GM21619 (cell line): ENCODE results near the gene UIMC1.
"Not testable (repeated sequence)": the region's sequence is repeated elsewhere in the genome, so short reads cannot be mapped to it uniquely, and the experiment has no call there.

Experiments
- ATAC-seq: cut with Tn5 transposase; IDR thresholded peaks from one replicate; pipeline ENCODE4 v1.9.1; 2021; ENCODE audit not compliant: unreplicated experiment

UIMC1 gene

GRCh38 chr5:177006265-177006972, at the start of gene UIMC1:
Gene UIMC1 (minus strand): TSS chr5:177006779. CDS start chr5:176982615, 24,164 bp downstream.
- ATAC-seq: peak; percentile 82

- no peak for ATAC-seq
These were observed 42.7 kb upstream of the UIMC1 start for GRCh38 chr5:177049285-177049684.

DNA sequence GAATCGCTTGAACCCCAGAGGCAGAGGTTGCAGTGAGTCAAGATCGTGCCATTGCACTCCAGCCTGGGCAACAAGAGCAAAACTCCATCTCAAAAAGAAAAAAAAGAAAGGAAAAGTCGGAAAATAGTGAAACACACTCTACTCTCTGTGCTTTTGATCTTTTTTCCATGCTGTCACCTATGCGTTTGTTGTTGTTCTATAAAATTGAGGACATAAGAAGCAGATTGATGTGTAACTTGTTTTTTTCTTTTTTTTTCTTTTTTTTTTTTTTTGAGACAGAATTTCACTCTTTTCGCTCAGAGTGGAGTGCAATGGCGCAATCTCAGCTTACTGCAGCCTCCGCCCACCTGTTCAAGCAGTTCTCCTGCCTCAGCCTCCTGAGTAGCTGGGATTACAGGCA, 42.0 kb upstream of the UIMC1 start:
- not testable (repeated sequence) for ATAC-seq

- ATAC-seq: no peak
These were observed 39.1 kb upstream of the UIMC1 start for GRCh38 chr5:177045631-177046030.

DNA sequence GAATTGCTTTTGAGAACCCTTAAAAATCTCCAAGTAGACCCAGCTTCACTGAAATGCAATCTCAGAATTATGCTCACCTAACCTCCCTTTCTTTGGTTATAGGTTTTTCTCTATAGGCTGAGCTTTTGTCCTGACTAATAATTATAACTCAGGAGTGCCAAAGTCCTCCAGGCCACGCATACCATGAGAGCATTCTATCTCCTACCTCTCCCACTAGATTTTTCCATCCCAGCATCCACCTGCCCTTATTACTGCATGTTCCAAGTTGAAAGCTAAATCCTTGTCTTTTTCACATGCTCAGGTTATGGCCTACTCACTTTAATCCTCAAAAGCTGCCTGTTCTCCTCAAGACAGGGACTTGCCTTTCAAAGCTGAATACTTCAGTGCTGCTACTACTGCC, 38.1 kb upstream of the UIMC1 start:
- ATAC-seq: no peak

DNA sequence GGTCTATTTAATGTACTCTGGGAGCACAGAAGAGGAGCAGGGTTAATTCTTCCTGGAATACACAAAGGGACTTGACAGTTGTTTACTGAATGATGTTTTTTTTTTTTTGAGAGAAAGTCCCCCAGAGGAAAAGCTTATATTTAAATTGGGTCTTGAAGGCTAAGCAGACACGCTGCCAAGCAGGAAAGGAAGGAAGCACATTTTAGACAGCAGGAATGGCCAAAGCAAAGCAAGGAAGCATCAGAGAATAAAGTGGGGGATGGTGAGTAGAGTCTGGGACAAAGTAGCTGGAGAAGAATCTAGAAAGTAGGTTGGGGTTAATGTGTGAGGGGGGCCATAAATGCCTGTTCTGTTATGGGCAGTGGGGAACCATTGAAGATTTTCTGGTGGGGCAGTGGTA, 37.4 kb upstream of the UIMC1 start:
- ATAC-seq: no peak

GRCh38 chr5:177043114-177043513, 36.5 kb upstream of the UIMC1 start:
- no peak for ATAC-seq

- ATAC-seq: no peak
These were observed 35.4 kb upstream of the UIMC1 start for GRCh38 chr5:177041936-177042335.

DNA sequence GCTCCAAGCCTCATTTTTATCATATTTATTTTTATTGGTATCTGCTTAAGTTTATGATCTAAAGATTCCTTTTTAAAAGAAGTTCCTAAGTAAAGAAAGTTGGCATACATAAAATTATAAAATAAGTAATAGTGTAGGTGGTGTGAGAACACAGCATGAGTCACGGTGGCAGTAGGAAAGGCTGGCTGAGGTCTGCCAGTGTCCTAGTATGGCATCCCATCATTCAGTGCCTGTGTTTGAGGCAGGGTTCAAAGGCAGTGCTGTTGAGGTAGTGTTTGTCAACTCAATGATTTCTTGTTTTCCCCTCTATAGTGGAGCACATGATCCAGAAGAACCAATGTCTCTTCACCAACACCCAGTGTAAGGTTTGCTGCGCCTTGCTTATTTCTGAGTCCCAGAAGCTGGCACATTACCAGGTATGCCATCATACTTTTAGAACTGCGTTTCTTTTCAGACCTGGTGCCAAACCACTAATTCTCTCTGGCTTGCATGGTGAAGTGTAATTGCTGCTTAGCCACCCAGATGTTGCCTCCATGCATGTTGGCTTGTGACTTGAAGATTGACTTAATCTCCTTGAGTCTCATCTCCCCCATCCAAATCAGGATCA, 34.3 kb upstream of the UIMC1 start:
- ATAC-seq: no peak

GRCh38 chr5:177036921-177037320, 30.3 kb upstream of the UIMC1 start:
- no peak for ATAC-seq

DNA sequence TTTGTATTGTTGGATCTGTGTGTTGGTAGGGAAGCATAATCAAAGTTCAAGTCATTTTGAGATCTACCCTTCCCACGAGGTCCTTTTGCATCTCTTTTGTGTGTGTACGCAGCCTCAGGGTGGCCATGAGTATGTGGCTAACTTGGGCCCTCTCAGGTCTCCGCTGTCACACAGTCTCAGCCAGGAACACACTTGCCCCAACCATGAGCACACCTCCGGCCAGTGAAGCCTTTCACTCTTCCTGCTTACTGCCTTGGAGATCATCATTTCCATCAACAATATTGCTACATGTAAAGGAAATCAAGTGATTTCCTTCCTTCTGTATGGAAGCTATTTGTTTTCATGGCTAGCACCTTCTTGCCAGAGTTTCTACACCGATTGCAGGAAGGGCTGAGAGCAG, 29.9 kb upstream of the UIMC1 start:
- ATAC-seq: no peak

- no peak for ATAC-seq
These were observed 29.4 kb upstream of the UIMC1 start for GRCh38 chr5:177035976-177036375.

GRCh38 chr5:177029498-177029897, 22.9 kb upstream of the UIMC1 start:
- ATAC-seq: no peak

DNA sequence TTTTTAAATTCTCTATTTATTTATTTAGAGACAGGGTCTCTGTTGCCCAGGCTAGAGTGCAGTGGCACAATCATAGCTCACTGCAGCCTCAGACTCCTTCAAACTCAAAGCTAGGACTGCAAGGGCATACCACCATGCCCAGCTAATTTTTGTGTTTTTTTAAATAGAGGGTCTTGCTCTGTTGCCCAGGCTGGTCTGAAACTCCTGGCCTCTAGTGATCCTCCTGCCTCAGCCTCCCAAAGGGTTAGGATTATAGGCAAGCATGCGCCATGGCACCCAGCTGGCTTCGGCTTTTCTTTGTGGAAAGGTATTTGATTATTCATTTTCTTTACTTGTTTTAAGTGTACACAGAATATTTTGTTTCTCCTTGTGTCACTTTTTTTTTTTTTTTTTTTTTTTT, 21.1 kb upstream of the UIMC1 start:
- no peak for ATAC-seq

DNA sequence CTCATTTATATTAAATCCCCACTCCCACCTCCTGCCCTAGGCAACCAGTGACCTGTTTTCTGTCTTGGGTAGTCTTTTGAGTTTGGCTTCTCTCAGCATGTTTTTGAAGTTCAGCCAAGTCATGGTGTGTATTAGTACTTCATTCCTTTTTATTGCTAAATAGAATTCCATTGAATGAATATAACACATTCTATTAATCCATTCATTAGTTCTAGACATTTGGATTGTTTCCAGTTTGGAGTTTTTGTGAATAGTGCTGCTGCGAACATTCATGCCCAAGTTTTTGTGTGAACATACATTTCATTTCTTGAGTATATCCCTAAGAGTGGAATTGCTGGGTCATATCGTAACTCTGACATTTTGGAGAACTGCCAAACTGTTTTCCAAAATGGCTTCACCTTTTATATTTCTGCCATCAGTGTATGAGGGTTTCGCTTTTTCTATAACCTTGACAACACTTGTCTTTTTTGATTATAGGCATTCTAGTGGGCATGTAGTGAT, 18.6 kb upstream of the UIMC1 start:
- ATAC-seq: no peak

GRCh38 chr5:177024559-177024958, 18.0 kb upstream of the UIMC1 start:
- ATAC-seq: no peak

GRCh38 chr5:177023303-177023664, 16.7 kb upstream of the UIMC1 start:
- peak; percentile 20 for ATAC-seq

DNA sequence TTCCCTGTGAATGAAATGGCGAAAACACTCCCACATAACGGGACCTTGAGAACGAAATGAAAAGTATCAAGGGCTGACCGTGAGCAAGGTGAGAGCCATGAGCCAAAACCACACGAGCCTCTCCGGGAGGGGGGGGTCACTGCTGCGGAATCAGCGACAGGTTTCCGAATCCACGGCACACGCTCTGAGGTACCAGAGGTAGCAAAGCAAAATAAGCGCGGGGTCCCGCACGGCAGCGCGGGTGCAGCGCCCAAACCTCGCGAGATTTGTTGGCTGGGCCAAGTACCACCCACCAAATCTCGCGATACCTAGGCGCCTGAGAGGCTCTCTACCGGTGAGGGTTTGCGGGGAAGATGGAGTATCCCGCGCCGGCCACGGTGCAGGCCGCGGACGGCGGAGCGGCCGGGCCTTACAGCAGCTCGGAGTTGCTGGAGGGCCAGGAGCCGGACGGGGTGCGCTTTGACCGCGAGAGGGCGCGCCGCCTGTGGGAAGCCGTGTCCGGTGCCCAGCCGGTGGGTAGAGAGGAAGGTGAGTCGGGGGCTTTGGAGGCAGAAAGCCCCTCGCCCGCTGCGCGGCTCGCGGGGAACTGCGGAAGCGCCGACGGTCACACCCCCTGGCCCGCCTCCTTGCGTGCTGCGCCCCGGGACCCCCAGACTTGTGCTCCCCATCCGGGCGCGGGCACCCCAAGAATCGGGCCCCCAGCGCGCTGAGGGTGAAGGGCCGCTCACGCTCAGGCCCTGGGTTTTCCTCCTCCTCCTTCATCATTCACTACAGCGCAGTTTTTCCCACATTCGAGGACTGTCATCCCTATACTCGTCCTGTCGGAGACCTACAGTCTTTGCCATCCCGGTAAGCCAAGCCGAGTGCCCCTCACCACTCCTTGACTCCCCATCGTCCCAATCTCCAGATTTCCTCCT, 16.1 kb upstream of the UIMC1 start, which contains the start of gene ZNF346:
TSS of gene ZNF346 (plus strand) at position 311 of the 917 bp plus-strand sequence. CDS start at position 354, 43 bp downstream.
- ATAC-seq: peak; percentile 81

- ATAC-seq: no peak
These were observed 13.5 kb upstream of the UIMC1 start for GRCh38 chr5:177020033-177020432.

GRCh38 chr5:177018341-177018740, 11.8 kb upstream of the UIMC1 start:
- ATAC-seq: no peak

DNA sequence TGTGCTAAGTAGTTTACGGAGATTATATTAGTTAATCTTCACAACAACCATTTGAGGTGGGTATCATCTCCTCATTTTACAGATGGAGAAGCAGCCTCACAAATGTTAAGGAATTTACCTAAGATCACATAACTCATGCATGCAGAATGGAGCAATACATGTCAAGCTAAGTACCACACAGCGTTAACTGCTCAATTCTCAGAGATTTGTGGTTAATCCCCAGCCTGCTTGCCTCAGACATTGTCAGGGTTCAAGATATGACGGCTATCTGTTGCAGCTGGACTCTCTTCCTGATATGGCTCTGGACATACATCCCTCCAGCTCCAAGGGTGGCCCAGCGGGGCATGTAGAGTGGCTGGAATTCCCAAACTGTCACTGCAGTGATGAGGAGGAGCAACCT, 8.6 kb upstream of the UIMC1 start:
- no peak for ATAC-seq

DNA sequence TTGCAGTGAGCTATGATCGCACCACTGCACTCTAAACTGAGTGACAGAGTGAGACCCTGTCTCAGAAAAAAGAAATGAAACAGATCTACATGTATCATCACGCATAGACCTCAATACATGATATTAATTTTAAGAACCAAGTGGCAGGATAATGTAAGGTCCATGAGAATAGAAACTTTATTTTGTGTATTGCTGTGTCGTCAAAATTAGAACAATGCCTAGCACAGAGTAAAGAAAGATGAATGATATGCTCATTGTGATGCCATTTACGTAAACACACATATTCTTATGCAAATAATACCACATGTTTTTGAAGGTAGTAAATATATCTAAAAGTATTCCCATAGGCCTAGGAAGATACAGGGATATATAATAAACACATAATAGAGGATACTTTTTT, 3.6 kb upstream of the UIMC1 start:
- ATAC-seq: no peak
